NT2/D1 (cell line): ENCODE data around the gene ULBP1.

ENCODE experiments used
- SUZ12 ChIP-seq: IDR thresholded peaks from 2 replicates; pipeline ENCODE4 v1.6.1; 2011; ENCODE audit not compliant: insufficient read length, insufficient read depth; ENCODE audit errors: extremely low read depth
- YY1 ChIP-seq: IDR thresholded peaks from 2 replicates; pipeline ENCODE4 v1.6.1; 2011; ENCODE audit not compliant: insufficient read length, insufficient read depth
- ZNF274 ChIP-seq: IDR thresholded peaks from 2 replicates; pipeline ENCODE4 v1.6.1; 2011; ENCODE audit warnings: mild to moderate bottlenecking, low read depth, low read length

DNA sequence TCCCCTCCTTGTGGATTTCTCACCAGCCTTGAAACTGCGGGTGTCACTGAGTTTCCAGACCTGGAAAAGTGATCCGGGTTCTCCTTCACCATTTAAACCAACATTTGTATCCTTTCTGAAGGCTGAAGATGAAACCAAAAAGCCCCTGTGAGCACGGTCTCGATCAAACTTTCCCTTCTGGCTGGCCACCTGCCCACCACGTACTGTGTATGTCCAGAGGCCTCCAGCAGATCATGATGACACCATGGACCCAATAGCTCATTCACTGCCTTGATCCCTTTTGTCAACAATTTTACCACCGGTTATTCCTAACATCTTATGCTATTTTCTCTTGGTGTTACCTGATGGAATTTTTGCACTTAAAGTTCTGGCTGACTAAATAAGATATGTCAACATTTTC is 15.6 kb downstream of the ULBP1 start:
- TF ChIP-seq ZNF274 = no peak
- TF ChIP-seq YY1 = no peak
- TF ChIP-seq SUZ12 = no peak
